H1 (cell line): Measurements from ENCODE around the gene NOTCH2. TPM values are rescaled to one million over a fixed set of nuclear protein-coding genes. Genes with fewer than 3 reads are reported as not detected.

Source experiments
- CTCF ChIA-PET: fragments of 300-600 bp; sonication (Branson Sonifier 250); formaldehyde crosslinking; loops from one replicate; lab custom pipeline; 2021; ENCODE audit not compliant: partially characterized antibody; lab: Charles Lee
- POLR2A ChIA-PET: fragments of 300-600 bp; sonication (Branson Sonifier 250); formaldehyde crosslinking; loops from one replicate; lab custom pipeline; 2021; ENCODE audit warnings: inconsistent platforms; ENCODE audit not compliant: partially characterized antibody; lab: Charles Lee
- DNase-seq, 2 experiments: peaks; one replicate each; pipeline versions ENCODE4 v3.0.0 to v3.0.0-alpha.2; 2010 to 2022; ENCODE audit warnings: low spot score in 2 of 2, low read depth in 1 of 2, mixed read lengths in 1 of 2
- FAIRE-seq: peaks from 2 replicates; lab custom pipeline; 2011; peaks lifted over from hg19 to GRCh38; lab: Jason Lieb, UNC
- H2AFZ ChIP-seq: 2 replicates; pipeline ENCODE4 v1.8.1; 2012; ENCODE audit warnings: low read length, inconsistent platforms
- H2AK5ac ChIP-seq: 2 replicates; pipeline ENCODE4 v1.6.1; 2013; ENCODE audit warnings: low read depth, low read length
- H2BK120ac ChIP-seq: replicated peaks from 2 replicates; pipeline ENCODE3; 2013; ENCODE audit warnings: low read depth, low read length, inconsistent platforms
- H2BK12ac ChIP-seq: 2 replicates; pipeline ENCODE4 v1.6.1; 2013; ENCODE audit warnings: low read depth, low read length
- H2BK15ac ChIP-seq: 2 replicates; pipeline ENCODE4 v1.6.1; 2013; ENCODE audit warnings: low read length
- H2BK20ac ChIP-seq: 2 replicates; pipeline ENCODE4 v1.6.1; 2013; ENCODE audit warnings: low read length
- H2BK5ac ChIP-seq: 2 replicates; pipeline ENCODE4 v1.6.1; 2013; ENCODE audit warnings: low read depth, low read length
- H3K14ac ChIP-seq: 2 replicates; pipeline ENCODE4 v1.6.1; 2013; ENCODE audit warnings: inconsistent platforms; ENCODE audit not compliant: insufficient read length
- H3K18ac ChIP-seq: 2 replicates; pipeline ENCODE4 v1.6.1; 2013; ENCODE audit warnings: low read length; ENCODE audit errors: extremely low read depth
- H3K23ac ChIP-seq: 2 replicates; pipeline ENCODE4 v1.6.1; 2013; ENCODE audit warnings: inconsistent platforms; ENCODE audit not compliant: insufficient read length
- H3K23me2 ChIP-seq: 2 replicates; pipeline ENCODE4 v1.6.1; 2013; ENCODE audit warnings: low read depth, low read length
- H3K27ac ChIP-seq: 2 replicates; pipeline ENCODE4 v1.6.1; 2011; ENCODE audit warnings: low read depth, low read length, inconsistent platforms
- H3K27me3 ChIP-seq, 4 experiments: replicated peaks in 1 of 4; 1 replicate in 1 of 4; 2 replicates in 3 of 4; pipeline versions ENCODE4 v1.6.1 to v1.8.1; 2011 to 2013; ENCODE audit warnings: low read length in 3 of 4, mild to moderate bottlenecking in 3 of 4, inconsistent platforms in 2 of 4, mixed read lengths in 2 of 4, moderate library complexity in 1 of 4; ENCODE audit not compliant: control insufficient read depth in 3 of 4, insufficient read depth in 3 of 4; ENCODE audit errors: extremely low read depth in 1 of 4
- H3K36me3 ChIP-seq, 4 experiments: 2 replicates each; pipeline versions ENCODE4 v1.6.1 to v1.8.1; 2011 to 2013; ENCODE audit warnings: mild to moderate bottlenecking in 4 of 4, low read length in 3 of 4, moderate library complexity in 2 of 4, control low read depth in 1 of 4, inconsistent platforms in 1 of 4; ENCODE audit not compliant: insufficient read depth in 4 of 4, control insufficient read depth in 2 of 4
- H3K4ac ChIP-seq: replicated peaks from 2 replicates; pipeline ENCODE3; 2013; ENCODE audit warnings: low read length, low read depth, mixed read lengths, inconsistent platforms; ENCODE audit not compliant: insufficient read length
- H3K4me1 ChIP-seq, 4 experiments: replicated peaks in 1 of 4; 1 replicate in 1 of 4; 2 replicates in 3 of 4; pipeline versions ENCODE4 v1.6.1 to v1.8.1; 2011 to 2013; ENCODE audit warnings: low read length in 3 of 4, inconsistent platforms in 2 of 4, mixed read lengths in 1 of 4; ENCODE audit not compliant: insufficient read depth in 4 of 4, control insufficient read depth in 3 of 4
- H3K4me2 ChIP-seq, 2 experiments: 2 replicates each; pipeline versions ENCODE4 v1.6.1 to v1.8.1; 2011 to 2013; ENCODE audit warnings: low read depth in 2 of 2, low read length in 2 of 2, control low read depth in 1 of 2, inconsistent platforms in 1 of 2, mild to moderate bottlenecking in 1 of 2; ENCODE audit not compliant: insufficient read depth in 1 of 2
- H3K4me3 ChIP-seq, 4 experiments: fragments of 200-600, 300-600 bp in 1 of 4; sonication (generic), shearing (Covaris generic), sonication (Bioruptor Twin) in 1 of 4; 2 replicates each; pipeline versions ENCODE4 v1.5.1 to v1.8.1; 2011 to 2016; ENCODE audit warnings: low read length in 4 of 4, low read depth in 3 of 4, control low read depth in 2 of 4, inconsistent platforms in 2 of 4, mild to moderate bottlenecking in 2 of 4, mixed read lengths in 1 of 4, moderate library complexity in 1 of 4; ENCODE audit not compliant: insufficient read depth in 2 of 4; ENCODE audit errors: extremely low read depth in 1 of 4
- H3K56ac ChIP-seq: replicated peaks from 2 replicates; pipeline ENCODE3; 2013; ENCODE audit warnings: low read depth, mild to moderate bottlenecking, mixed read lengths, low read length, inconsistent platforms; ENCODE audit not compliant: insufficient read length
- H3K79me1 ChIP-seq: 2 replicates; pipeline ENCODE4 v1.6.1; 2013; ENCODE audit warnings: low read depth, low read length, control low read depth
- H3K79me2 ChIP-seq, 2 experiments: 2 replicates each; pipeline versions ENCODE4 v1.6.1 to v1.8.1; 2012 to 2013; ENCODE audit warnings: low read length in 2 of 2, mild to moderate bottlenecking in 2 of 2, inconsistent platforms in 1 of 2; ENCODE audit not compliant: insufficient read depth in 2 of 2, control insufficient read depth in 1 of 2
- H3K9ac ChIP-seq, 4 experiments: replicated peaks in 1 of 4; 1 replicate in 1 of 4; 2 replicates in 3 of 4; pipeline versions ENCODE4 v1.6.1 to v1.8.1; 2011 to 2013; ENCODE audit warnings: low read depth in 3 of 4, low read length in 3 of 4, control low read depth in 2 of 4, mild to moderate bottlenecking in 2 of 4, moderate library complexity in 2 of 4, inconsistent platforms in 1 of 4; ENCODE audit errors: extremely low read depth in 1 of 4
- H3K9me3 ChIP-seq, 2 experiments: 2 replicates each; pipeline versions ENCODE4 v1.6.1 to v1.8.1; 2012 to 2013; ENCODE audit warnings: mild to moderate bottlenecking in 2 of 2, moderate library complexity in 2 of 2, control low read depth in 1 of 2, inconsistent platforms in 1 of 2, low read depth in 1 of 2, low read length in 1 of 2, mixed read lengths in 1 of 2; ENCODE audit not compliant: insufficient read depth in 2 of 2
- H4K20me1 ChIP-seq, 2 experiments: replicated peaks in 1 of 2; 2 replicates each; pipeline versions ENCODE3 to v1.8.1; 2011 to 2013; ENCODE audit warnings: inconsistent platforms in 2 of 2, low read length in 2 of 2, mild to moderate bottlenecking in 1 of 2; ENCODE audit not compliant: insufficient read depth in 2 of 2, control insufficient read depth in 1 of 2
- H4K5ac ChIP-seq: 2 replicates; pipeline ENCODE4 v1.6.1; 2013; ENCODE audit warnings: low read length, low read depth, mixed read lengths, inconsistent platforms; ENCODE audit not compliant: insufficient read length
- H4K8ac ChIP-seq: 2 replicates; pipeline ENCODE4 v1.8.0; 2013; ENCODE audit warnings: mild to moderate bottlenecking, moderate library complexity, low read length, inconsistent platforms; ENCODE audit not compliant: insufficient read depth; ENCODE audit errors: extremely low read depth
- H4K91ac ChIP-seq: replicated peaks from 2 replicates; pipeline ENCODE3; 2013; ENCODE audit warnings: low read length, mixed read lengths, inconsistent platforms; ENCODE audit not compliant: insufficient read length
- EZH2 ChIP-seq: fragments of 200-600 bp; sonication (generic); IDR thresholded peaks from 2 replicates; pipeline ENCODE4 v1.7.1; 2012; ENCODE audit warnings: low read depth, mild to moderate bottlenecking, moderate library complexity, low read length, inconsistent platforms; ENCODE audit not compliant: severe bottlenecking
- SIN3A ChIP-seq, 2 experiments: IDR thresholded peaks in 1 of 2; conservative IDR thresholded peaks in 1 of 2; 2 replicates each; pipeline ENCODE4 v1.6.1; 2011 to 2012; ENCODE audit warnings: low read length in 2 of 2, improper control_type of control experiment in 1 of 2, low read depth in 1 of 2, mild to moderate bottlenecking in 1 of 2
- WGBS, 2 experiments: shearing (Covaris generic) in 1 of 2; methylation state at CpG; one replicate each; pipeline versions ENCODE4 v1.1.6 to v1.1.7; 2013 to 2015; ENCODE audit warnings: low lambda C conversion rate in 2 of 2, mixed read lengths in 2 of 2, inconsistent platforms in 1 of 2, low coverage in 1 of 2, missing lambda C conversion rate in 1 of 2; ENCODE audit not compliant: insufficient replicate concordance in 2 of 2, insufficient coverage in 1 of 2, insufficient read length in 1 of 2; ENCODE audit errors: extremely low coverage in 1 of 2, missing lambda C conversion rate in 1 of 2; 5-methylcytosine and 5-hydroxymethylcytosine counted together
- polyA plus RNA-seq, 7 experiments: library from polyadenylated mRNA; depleted of rRNA in 3 of 7; stranded (reverse) in 5 of 7; unstranded in 2 of 7; fragments of >200 nt in 5 of 7; fragments of 200-250 nt in 2 of 7; gene quantifications; 1 replicate in 5 of 7; 2 replicates in 1 of 7; 4 replicates in 1 of 7; pipeline versions ENCODE4 v1.2.1 to v1.2.3, GENCODE V29; 2011 to 2013; ENCODE audit warnings: missing spikeins in 2 of 7, mixed read lengths in 2 of 7
- total RNA-seq: library from RNA; stranded (reverse); fragmentation: NEBNext Ultra II Directional; extraction: Animal tissue kit (Norgen Biotek cat#: 25700); gene quantifications from 2 replicates; pipeline ENCODE4 v1.2.1, GENCODE V29; 2021

The NOTCH2 gene
- total and polyA plus RNA-seq, 2 of the 8 experiments (the other 6 are each of a cell fraction or from before 2014, with no cell fraction given): 17.7 to 63.0 TPM

DNA sequence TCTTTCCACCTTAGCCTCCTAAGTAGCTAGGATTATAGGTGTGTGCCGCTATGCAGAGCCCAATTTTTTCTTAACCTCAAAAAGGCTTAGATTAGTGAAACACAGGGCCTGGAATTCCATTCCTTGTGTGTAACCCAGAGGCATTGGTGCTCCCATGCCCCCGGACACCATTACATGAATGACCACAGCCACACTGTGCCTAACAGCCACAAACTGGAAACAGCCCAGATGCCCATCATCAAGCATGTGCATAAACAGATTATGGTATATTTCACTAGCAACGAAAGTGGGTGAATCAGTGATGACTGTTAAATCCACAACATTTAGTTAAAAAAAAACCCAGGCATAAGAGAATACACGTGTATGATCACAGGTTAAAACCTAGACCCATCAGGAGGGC, 197.6 kb downstream of the NOTCH2 start:
- Histone ChIP-seq H2BK15ac (no peak overlapping the region), H3K18ac (no peak overlapping the region), H4K5ac (no peak overlapping the region), H3K23me2 (peaks cover 2% of the 10 kb centered on the region; the same call in 1 of the 2 replicates), H2AK5ac (no peak overlapping the region), H2BK120ac (no peak overlapping the region), H2AFZ (no peak overlapping the region), H3K4me3 (no peak overlapping the region), H2BK12ac (no peak overlapping the region), H3K9me3 (no peaks in the 10 kb centered on the region), H3K4me2 (no peak overlapping the region), H3K56ac (no peak overlapping the region), H4K91ac (no peak overlapping the region), H3K14ac (no peak overlapping the region), H4K8ac (no peak overlapping the region), H3K4ac (no peak overlapping the region), H3K4me1 (no peaks in the 10 kb centered on the region), H4K20me1 (no peaks in the 10 kb centered on the region), H3K27me3 (no peaks in the 10 kb centered on the region; a peak in 1 of 7 replicates), H3K9ac (no peak overlapping the region), H3K36me3 (no peaks in the 10 kb centered on the region), H3K23ac (no peak overlapping the region), H2BK5ac (no peak overlapping the region), H2BK20ac (no peak overlapping the region), H3K27ac (no peak overlapping the region), H3K79me1 (no peaks in the 10 kb centered on the region), H3K79me2 (no peaks in the 10 kb centered on the region)
- DNase-seq (no peak), FAIRE-seq (no peak)
- WGBS, 2 experiments: 88% methylated on average over 4 of the region's 4 CpGs; no CpG with 5 or more reads in 1 of the 2 experiments
- POLR2A ChIA-PET: no interaction called here
- CTCF ChIA-PET: interaction anchor here (0.7 to 4.8 kb wide), 7 partner anchors 11 to 127 kb away, joined by 3 to 62 read pairs (median 8); no protein-coding TSS in a partner anchor
- TF ChIP-seq SIN3A (conservative IDR thresholded peaks at IDR 0.05 in 1 of 2, IDR thresholded peaks at IDR 0.05 in 1 of 2; ENCODE audit: low read depth in 1 of 2, low read length in 2 of 2) (no peak), EZH2 (no peak)
